ENCODE measurements around the gene ZNF277.

DNA sequence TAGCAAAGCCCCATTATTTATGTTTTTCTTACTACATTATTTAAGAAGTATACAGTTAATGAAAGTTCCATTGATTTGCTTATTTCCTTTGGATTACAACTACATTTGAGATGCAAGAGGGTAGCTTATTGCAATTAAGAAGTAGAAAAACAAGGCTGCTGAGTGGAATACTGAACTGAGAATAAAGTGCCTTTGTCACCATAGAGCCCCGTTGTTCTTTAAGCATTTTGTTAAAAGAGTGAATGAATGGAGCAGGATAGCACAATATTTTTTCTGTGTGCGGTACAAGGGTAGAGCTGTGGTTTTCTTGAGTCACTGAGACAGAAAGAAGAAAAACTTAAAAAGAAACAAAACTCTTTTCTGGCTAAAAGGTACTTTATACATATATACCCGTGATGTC is 45.6 kb downstream of the ZNF277 start:
- TF ChIP-seq, protein P1, sequence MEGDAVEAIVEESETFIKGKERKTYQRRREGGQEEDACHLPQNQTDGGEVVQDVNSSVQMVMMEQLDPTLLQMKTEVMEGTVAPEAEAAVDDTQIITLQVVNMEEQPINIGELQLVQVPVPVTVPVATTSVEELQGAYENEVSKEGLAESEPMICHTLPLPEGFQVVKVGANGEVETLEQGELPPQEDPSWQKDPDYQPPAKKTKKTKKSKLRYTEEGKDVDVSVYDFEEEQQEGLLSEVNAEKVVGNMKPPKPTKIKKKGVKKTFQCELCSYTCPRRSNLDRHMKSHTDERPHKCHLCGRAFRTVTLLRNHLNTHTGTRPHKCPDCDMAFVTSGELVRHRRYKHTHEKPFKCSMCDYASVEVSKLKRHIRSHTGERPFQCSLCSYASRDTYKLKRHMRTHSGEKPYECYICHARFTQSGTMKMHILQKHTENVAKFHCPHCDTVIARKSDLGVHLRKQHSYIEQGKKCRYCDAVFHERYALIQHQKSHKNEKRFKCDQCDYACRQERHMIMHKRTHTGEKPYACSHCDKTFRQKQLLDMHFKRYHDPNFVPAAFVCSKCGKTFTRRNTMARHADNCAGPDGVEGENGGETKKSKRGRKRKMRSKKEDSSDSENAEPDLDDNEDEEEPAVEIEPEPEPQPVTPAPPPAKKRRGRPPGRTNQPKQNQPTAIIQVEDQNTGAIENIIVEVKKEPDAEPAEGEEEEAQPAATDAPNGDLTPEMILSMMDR (IDR thresholded peaks at IDR 0.05; ENCODE audit: low read depth, low read length) = no peak
- TF ChIP-seq POLR2A (IDR thresholded peaks at IDR 0.05; ENCODE audit: extremely low read depth, insufficient read length) = no peak
- no peak for TF ChIP-seq MAX (IDR thresholded peaks at IDR 0.05; ENCODE audit: low read depth, low read length)
